ENCODE data around the gene SHC2.

GRCh38 chr19:435056-435706 is 25.7 kb downstream of the SHC2 start:
- no peak for TF ChIP-seq CSRNP3 (CRISPR knock-in tag; IDR thresholded peaks at IDR 0.05)
- TF ChIP-seq TOX (CRISPR knock-in tag; IDR thresholded peaks at IDR 0.05; ENCODE audit: borderline replicate concordance): no peak
- no peak for TF ChIP-seq ARNTL (CRISPR knock-in tag; IDR thresholded peaks at IDR 0.05; ENCODE audit: borderline replicate concordance, low read depth)
- no peak for TF ChIP-seq ZFP30 (CRISPR knock-in tag; IDR thresholded peaks at IDR 0.05)
- TF ChIP-seq BACH2 (CRISPR knock-in tag; IDR thresholded peaks at IDR 0.05; ENCODE audit: borderline replicate concordance): no peak
- no peak for TF ChIP-seq PATZ1 (CRISPR knock-in tag; IDR thresholded peaks at IDR 0.05; ENCODE audit: borderline replicate concordance)
- TF ChIP-seq ZFP3 (CRISPR knock-in tag; IDR thresholded peaks at IDR 0.05): no peak

Data from SK-N-SH treated with all-trans-retinoic acid at 6 μM for 48 hours (cell line).